ENCODE results near the gene RAB41. TPM values are rescaled to one million over a fixed set of nuclear protein-coding genes. Genes with fewer than 3 reads are reported as not detected.
"Not testable (repeated sequence)": the region's sequence is repeated elsewhere in the genome, so short reads cannot be mapped to it uniquely, and the experiment has no call there.

RAB41 gene
- total RNA-seq, 4 donors from 2014 or later = not detected

DNA sequence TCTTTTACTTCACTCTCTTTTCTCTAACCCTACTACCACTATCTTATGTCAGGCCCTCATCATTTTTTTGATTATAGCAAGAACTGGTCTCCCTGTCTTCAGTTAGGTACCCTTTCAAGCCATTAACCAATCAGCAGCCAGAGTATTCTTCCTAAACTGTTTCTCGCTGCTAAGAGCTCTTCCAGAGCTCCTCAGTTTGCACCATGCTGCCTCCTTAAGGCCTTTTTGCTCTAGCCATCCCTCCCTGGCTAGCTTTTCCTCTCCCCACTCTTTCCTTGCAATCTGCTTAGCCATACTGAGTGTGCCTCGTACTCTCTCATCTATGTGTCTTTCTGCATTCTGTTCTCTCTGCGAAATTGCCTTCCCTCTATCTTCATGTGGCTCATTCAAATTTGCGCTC, 40.8 kb downstream of the RAB41 start:
- TF ChIP-seq POLR2A (IDR thresholded peaks at IDR 0.05) (no peak), EP300 (IDR thresholded peaks at IDR 0.05) (no peak)
- TF ChIP-seq, protein P1, sequence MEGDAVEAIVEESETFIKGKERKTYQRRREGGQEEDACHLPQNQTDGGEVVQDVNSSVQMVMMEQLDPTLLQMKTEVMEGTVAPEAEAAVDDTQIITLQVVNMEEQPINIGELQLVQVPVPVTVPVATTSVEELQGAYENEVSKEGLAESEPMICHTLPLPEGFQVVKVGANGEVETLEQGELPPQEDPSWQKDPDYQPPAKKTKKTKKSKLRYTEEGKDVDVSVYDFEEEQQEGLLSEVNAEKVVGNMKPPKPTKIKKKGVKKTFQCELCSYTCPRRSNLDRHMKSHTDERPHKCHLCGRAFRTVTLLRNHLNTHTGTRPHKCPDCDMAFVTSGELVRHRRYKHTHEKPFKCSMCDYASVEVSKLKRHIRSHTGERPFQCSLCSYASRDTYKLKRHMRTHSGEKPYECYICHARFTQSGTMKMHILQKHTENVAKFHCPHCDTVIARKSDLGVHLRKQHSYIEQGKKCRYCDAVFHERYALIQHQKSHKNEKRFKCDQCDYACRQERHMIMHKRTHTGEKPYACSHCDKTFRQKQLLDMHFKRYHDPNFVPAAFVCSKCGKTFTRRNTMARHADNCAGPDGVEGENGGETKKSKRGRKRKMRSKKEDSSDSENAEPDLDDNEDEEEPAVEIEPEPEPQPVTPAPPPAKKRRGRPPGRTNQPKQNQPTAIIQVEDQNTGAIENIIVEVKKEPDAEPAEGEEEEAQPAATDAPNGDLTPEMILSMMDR (IDR thresholded peaks at IDR 0.05) = no peak
- Histone ChIP-seq H3K27me3 (no peaks in the 10 kb centered on the region), H3K36me3 (no peaks in the 10 kb centered on the region), H3K9me3 (no peaks in the 10 kb centered on the region), H3K4me1 (no peaks in the 10 kb centered on the region), H3K27ac (no peak overlapping the region), H3K4me3 (no peak overlapping the region)
- 87% methylated on average over 4 of the region's 4 CpGs for WGBS, 2 donors
- no peak for DNase-seq (ENCODE audit: low spot score in 2 of 2)

DNA sequence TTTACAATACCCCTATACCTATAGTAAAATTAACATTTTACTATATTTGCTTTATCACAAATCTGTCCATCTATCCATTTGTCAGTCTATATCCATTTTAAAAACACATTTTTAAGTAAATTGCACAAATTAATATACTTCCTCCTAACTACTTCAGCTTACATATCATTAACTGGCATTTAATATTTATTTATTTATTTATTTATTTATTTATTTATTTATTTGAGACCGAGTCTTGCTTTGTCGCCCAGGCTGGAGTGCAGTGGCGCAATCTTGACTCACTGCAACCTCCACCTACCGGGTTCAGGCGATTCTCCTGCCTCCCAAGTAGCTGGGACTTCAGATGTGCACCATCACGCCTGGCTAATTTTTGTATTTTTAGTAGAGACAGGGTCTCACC, 41.7 kb downstream of the RAB41 start:
- H3K9me3 ChIP-seq; H3K27me3 ChIP-seq; H3K4me3 ChIP-seq; H3K4me1 ChIP-seq; H3K36me3 ChIP-seq; DNase-seq (ENCODE audit: low spot score in 2 of 2); H3K27ac ChIP-seq: not testable (repeated sequence)
- WGBS, 2 donors = 92 to 100% methylated on average over 6 of the region's 6 CpGs

DNA sequence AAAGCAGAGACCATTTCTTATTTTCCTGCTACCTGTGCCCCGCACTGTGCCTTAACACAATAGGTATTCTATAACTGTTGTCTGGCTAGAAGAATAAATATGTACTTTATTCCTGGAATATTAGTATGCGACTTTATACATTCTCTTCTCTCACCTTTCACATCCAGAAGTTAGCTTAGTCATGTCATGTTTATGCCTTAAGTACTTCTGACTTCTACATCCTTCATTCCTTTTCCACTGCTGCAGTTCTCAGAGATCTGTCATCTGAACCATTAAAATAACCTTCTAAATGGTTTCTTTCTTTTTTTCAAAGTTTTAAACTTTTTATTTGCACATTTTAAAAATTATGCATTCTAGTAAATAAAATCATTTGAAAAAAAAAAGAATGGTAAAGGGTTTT, 42.4 kb downstream of the RAB41 start:
- Histone ChIP-seq H3K27ac (no peak overlapping the region), H3K4me1 (no peaks in the 10 kb centered on the region), H3K4me3 (no peak overlapping the region), H3K27me3 (no peaks in the 10 kb centered on the region), H3K36me3 (no peaks in the 10 kb centered on the region), H3K9me3 (no peaks in the 10 kb centered on the region)
- no peak for DNase-seq (ENCODE audit: low spot score in 2 of 2)
- TF ChIP-seq, protein P1 (IDR thresholded peaks at IDR 0.05) = no peak
- no peak for TF ChIP-seq EP300 (IDR thresholded peaks at IDR 0.05)
- TF ChIP-seq POLR2A (IDR thresholded peaks at IDR 0.05) = no peak
- 82 to 91% methylated on average over 2 of the region's 2 CpGs for WGBS, 2 donors

DNA sequence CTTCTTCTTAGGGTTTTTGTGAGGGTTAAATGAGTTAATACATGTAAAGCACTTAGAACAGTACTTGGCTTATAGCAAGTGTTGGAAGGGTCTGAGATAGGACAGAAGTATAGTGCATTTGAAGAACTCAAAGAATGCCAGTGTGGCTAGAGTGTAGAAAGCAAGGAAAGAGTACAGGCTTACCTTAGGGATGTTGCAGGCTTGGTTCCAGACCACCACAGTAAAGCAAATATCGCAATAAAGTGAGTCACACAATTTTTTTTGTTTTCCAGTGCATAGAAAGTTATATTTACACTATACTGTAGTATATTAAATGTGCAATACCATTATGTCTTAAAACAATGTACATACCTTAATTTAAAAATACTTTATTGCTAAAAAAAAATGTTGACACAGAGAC, 49.2 kb downstream of the RAB41 start:
- TF ChIP-seq EP300 (IDR thresholded peaks at IDR 0.05) = no peak
- TF ChIP-seq, protein P1 (IDR thresholded peaks at IDR 0.05) = no peak
- TF ChIP-seq POLR2A (IDR thresholded peaks at IDR 0.05) = no peak
- Histone ChIP-seq H3K27ac (no peak overlapping the region), H3K4me1 (no peaks in the 10 kb centered on the region), H3K9me3 (no peaks in the 10 kb centered on the region), H3K4me3 (no peak overlapping the region), H3K27me3 (no peaks in the 10 kb centered on the region), H3K36me3 (no peaks in the 10 kb centered on the region)
- 76 to 85% methylated on average over 1 of the region's 1 CpG for WGBS, 2 donors
- DNase-seq (ENCODE audit: low spot score in 2 of 2) = no peak

DNA sequence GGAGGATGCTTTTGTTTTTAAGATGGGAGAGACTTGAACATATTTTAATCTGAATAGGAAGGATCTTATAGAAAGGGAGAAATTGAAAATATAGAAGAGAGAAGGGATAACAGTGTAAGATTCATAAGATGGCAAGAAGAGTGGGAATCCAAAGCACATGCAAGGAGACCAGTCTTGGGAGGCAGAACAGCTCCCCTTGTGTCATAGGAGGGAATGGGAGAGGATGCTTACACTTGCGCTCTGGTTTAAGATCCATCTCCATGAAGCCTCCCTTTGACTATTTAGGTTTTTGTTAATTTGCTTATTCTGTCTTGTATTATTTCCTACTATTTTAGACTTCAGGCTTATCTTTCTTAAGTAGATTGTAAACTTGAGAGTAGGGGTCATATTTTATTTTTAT, 50.6 kb downstream of the RAB41 start:
- no peaks in the 10 kb centered on the region for H3K36me3 ChIP-seq
- DNase-seq (ENCODE audit: low spot score in 2 of 2) = no peak
- 86 to 95% methylated on average over 1 of the region's 1 CpG for WGBS, 2 donors
- no peak overlapping the region for H3K27ac ChIP-seq
- H3K9me3 ChIP-seq = no peaks in the 10 kb centered on the region
- H3K4me1 ChIP-seq = no peaks in the 10 kb centered on the region
- H3K27me3 ChIP-seq = no peaks in the 10 kb centered on the region
- no peak overlapping the region for H3K4me3 ChIP-seq
- TF ChIP-seq POLR2A (IDR thresholded peaks at IDR 0.05) = no peak
- TF ChIP-seq EP300 (IDR thresholded peaks at IDR 0.05) = no peak
- TF ChIP-seq, protein P1 (IDR thresholded peaks at IDR 0.05) = no peak

Small RNA genes within 50 kb of the gene (small RNA-seq; reads per million reads assigned to genes)
- gene RNA5SP507 = not detected

Other genes starting within 250 kb of the RAB41 start
- not detected for gene AWAT2, start 232.2 kb upstream of the RAB41 start, total RNA-seq
- gene OTUD6A, start 219.7 kb upstream of the RAB41 start, total RNA-seq = not detected
- gene IGBP1, start 148.7 kb upstream of the RAB41 start, total RNA-seq = 10 to 100 TPM; 37.5 to 53.3 (median 46.8) TPM
- gene DGAT2L6, start 104.7 kb upstream of the RAB41 start, total RNA-seq = not detected
- not detected for gene AWAT1, start 47.5 kb upstream of the RAB41 start, total RNA-seq
- 1 to 10 TPM in 2 of 4 donors, under 1 TPM in 2; 0.60 to 3.9 (median 1.3) TPM for gene P2RY4, start 22.0 kb upstream of the RAB41 start, total RNA-seq
- not detected for gene ARR3, start 13.8 kb upstream of the RAB41 start, total RNA-seq
- gene PDZD11, start 7.8 kb downstream of the RAB41 start, total RNA-seq = 10 to 100 TPM; 16.4 to 29.2 (median 20.2) TPM
- under 1 TPM in 1 of 4 donors, not detected in 3; 0.59 TPM for gene KIF4A, start 7.9 kb downstream of the RAB41 start, total RNA-seq
- gene GDPD2, start 141.1 kb downstream of the RAB41 start, total RNA-seq = under 1 TPM in 2 of 4 donors, not detected in 2; 0.21 to 0.30 TPM
- 10 to 100 TPM in 2 of 4 donors, 1 to 10 TPM in 2; 5.0 to 14.5 (median 10.4) TPM for gene DLG3, start 162.7 kb downstream of the RAB41 start, total RNA-seq